GM19452 (cell line): ENCODE results near the gene IFI44L.

Source experiments
- ATAC-seq: cut with Tn5 transposase; IDR thresholded peaks from one replicate; pipeline ENCODE4 v1.9.1; 2021; ENCODE audit not compliant: unreplicated experiment

Gene IFI44L

DNA sequence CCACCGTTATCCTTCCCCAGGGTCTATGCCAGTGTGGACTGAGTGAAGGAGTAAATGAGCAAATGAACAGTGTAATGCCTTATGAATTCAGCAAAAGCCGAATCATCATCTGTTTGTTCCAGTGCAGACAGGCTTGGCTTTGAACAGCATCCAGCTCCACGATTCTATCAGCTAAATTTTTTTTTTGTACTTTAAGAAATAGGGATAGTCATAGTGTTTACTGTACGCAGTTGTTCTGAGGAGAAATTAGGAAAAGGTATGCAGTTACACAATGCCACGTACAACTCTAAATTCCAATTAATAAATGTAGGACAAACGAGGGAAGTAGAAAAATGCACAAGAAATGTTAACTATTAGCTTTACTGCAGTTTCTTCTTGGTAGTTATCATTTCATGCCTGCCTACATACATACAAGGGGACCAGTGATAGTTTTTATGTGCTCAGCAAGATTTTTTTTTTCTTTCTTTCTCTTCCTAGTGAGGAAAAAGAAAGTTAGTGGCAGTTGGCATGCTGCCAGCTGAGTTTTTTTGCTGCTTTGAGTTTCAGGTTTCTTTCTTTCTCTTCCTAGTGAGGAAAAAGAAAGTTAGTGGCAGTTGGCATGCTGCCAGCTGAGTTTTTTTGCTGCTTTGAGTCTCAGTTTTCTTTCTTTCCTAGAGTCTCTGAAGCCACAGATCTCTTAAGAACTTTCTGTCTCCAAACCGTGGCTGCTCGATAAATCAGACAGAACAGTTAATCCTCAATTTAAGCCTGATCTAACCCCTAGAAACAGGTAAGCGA is at the start of gene IFI44L:
TSS of gene IFI44L (plus strand) at position 646 of the 777 bp plus-strand sequence. CDS start 7,468 bp downstream, outside the sequence.
- peak; percentile 43 for ATAC-seq

- no peak for ATAC-seq
Measured at GRCh38 chr1:78570539-78570938, 49.7 kb upstream of the IFI44L start.

DNA sequence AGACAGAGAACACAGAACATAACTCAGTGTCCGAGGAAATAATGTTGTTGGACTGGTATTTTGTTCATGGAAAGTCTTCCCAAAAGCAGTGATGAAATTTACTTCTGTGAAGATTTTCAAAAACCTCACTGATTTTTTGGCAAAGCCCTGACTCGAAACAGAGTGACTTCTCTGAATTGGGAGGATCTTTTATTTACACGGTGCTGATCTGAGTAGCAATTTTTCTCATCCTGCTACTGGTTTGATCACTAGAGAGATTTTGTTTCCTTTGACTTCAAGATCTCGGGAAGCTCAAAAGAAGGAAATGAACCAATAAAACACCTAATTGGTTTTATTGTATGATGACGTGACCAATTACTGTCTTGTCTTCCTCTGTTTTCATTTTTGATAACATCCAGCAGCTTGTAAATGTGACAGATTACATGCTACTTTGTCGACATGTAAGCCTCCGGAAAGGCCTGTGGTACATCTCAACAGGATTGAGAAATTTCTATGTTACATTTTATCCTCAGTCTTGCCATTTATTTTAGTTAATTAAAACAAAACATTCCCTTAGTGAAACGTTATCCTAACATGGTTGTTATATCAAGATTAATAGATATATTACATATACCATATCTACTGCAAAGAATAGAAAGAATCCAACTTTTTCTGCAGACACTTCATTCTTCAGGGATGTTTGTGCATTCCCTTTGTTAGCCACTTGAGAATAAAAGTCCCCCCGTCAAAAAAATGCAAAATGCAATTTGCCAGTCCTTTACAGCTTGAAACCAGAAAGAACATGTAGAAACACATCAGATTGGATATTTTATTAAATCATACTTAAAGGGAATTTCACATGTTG is 42.8 kb upstream of the IFI44L start:
- no peak for ATAC-seq

DNA sequence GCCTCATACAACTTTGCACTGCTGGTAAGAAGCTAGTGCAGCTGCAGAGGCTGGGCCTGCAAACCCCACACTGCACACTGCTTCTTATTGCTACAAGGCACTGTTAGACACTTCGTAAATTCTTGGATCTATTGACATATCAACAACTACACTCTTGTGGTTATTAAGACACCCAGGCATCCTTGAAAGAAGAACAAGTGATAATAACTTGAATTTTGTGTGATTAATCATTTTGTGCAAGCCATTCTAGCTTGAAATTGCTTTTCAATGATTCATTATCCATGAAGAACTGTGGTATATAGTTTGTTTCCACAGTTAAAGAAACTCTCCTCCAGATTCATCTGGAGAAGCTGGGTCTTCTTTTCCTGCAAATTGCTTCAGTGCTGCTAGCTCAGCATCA is 33.7 kb upstream of the IFI44L start:
- no peak for ATAC-seq

GRCh38 chr1:78587211-78587610 is 33.0 kb upstream of the IFI44L start:
- no peak for ATAC-seq

GRCh38 chr1:78591971-78592370 is 28.3 kb upstream of the IFI44L start:
- no peak for ATAC-seq

DNA sequence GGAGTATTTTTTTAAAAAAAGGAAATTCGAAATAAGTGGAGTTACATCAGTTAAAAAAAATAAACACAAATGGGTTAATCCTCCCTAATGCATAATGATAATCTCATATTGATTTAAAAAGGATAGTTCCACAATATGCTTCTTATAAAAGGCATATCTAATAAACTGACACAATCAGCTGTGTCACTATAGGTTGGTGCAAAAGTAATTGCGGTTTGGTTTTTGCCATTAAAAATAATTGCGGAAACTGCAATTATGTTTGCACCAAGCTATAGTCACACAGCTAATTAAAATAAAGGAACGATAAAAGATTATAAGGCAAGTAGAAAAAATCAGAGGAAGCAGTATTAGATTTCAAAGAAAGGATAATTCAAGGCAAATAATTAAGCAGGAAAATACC is 21.0 kb upstream of the IFI44L start:
- no peak for ATAC-seq

DNA sequence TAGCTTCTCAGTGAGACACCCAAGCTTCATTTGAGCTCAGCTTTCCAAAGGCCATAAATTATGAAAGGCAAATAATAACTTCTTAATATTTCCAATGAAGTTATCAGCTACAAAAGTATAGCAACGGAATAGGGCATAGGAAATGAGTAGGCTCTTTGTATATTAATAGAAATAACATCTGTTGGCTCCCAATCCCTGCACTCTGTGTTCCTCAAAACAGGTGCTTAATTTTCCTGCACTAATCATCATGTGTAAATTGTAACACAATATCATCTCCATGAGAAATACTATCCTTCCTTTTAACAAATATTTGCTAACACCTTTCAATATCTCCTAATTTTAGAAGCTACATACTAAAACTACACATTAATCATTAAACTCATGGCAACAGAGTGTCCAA is 19.2 kb upstream of the IFI44L start:
- no peak for ATAC-seq

DNA sequence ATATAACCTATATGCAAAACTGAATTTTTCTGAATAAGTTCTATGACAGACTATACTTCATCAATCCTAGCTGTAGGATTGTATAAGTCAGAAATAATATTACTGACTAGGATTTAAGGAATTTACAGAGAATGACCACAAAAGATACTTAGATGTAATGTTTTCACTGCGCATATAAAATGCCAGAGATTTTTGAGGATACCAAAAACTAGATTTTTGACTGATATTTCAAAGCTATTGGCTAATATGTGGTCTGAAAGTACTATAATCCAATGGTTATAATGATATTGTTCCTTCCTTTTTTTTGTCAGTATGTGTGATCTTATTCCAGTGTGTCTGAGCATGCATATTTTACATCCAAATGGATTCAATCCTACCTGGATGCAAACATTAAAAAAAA is 17.0 kb upstream of the IFI44L start:
- ATAC-seq: no peak

DNA sequence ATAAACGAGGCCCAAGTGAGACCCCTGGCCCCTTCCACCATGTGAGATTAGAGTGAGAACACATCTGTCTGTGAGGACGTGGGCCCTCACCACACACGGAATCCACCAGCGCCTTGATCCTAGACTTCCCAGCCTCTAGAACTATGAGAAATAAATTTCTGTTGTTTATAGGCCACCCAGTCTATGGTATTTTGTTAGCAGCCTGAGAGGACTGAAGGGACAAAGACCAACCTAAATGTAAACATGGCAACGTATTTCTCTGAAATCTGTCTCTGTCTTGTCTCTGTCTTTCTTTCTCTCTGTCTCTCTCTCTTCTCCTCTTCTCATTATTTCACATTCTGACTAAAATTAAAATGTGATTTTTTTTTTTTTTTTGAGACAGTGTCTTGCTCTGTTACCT is 15.6 kb upstream of the IFI44L start:
- no peak for ATAC-seq

- ATAC-seq: no peak
Measured at GRCh38 chr1:78606274-78606673, 14.0 kb upstream of the IFI44L start.

GRCh38 chr1:78607334-78607927 is 12.8 kb upstream of the IFI44L start:
- ATAC-seq: no peak

- ATAC-seq: no peak
Measured at GRCh38 chr1:78607944-78608343, 12.3 kb upstream of the IFI44L start.

DNA sequence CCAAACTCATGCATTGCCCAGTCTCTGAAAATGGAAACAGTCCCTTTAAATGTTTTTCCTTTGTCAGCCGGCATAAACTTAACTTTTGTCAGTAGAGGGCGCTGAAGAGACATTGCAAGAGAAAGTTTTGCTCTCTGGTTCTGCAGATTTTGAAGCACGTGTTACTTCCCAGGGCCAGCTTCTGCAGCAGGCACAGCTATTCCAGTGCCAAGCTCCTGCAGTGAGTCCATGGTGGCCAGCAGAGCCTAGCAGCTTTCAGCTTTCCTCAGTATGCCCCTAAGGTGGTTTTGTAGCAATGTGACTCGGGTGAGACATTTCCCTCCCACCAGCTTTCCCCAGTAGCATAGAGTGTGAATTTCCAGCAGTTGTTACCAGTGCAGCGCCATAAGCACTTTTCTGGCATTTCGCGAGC is 2.6 kb upstream of the IFI44L start:
- ATAC-seq: peak; percentile 41

DNA sequence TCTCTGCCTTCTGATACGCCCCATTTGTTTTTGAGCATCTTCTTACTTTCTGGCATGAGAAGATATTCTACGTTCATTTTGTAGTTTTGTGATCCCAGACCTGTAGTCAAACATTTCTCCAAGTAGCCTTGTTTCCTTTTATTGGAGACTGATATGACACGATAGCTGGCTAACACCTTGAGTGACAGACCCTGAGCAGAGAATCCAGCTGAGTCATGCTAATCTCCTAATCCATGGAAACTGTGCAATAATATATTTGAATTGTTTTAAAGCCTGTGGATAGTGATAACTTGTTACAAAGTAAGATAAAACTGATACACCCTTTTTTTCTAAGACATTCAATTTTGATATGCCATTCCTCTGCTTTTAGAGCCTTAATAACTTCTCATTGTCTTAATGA is 1.2 kb upstream of the IFI44L start:
- ATAC-seq: no peak

DNA sequence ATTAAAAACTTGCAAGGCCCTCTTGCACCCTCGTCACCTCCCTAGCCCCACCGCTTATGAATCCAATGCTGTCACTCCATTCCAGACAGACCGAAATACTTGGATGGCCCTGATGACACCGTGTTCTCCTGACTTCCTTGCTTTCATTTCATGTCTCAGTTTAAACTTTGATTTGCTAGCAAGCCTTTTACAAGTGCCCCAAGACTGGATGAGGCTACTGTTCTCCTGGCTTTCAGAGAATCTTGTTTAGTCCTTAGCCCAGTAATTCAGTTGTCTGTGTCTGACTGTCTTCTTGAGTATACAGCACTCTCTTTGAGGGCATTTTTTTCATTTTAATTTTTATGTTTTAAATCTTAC is 824 bp upstream of the IFI44L start:
- peak; percentile 7 for ATAC-seq

GRCh38 chr1:78620666-78621065 is 418 bp downstream of the IFI44L start:
- peak; percentile 16 for ATAC-seq

DNA sequence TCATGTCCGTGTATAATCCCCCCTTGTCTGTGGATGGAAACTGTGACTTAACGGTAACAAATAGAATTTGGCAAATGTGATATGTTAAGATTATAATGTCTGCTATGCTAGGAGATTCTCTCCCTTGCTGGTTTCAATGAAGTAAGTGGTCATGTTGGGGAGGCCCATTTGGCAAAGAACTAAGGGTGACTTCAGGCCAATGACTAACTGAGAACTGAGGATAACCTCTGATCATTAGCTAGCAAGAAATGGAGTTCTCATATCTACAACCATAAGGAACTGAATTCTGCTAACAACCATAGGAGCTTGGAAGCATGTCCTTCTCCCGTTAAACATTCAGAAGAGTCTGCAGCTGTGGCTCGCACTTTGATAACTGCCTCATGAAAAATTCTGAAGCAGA is 2.3 kb downstream of the IFI44L start:
- ATAC-seq: no peak

GRCh38 chr1:78624035-78624434 is 3.8 kb downstream of the IFI44L start:
- ATAC-seq: no peak

DNA sequence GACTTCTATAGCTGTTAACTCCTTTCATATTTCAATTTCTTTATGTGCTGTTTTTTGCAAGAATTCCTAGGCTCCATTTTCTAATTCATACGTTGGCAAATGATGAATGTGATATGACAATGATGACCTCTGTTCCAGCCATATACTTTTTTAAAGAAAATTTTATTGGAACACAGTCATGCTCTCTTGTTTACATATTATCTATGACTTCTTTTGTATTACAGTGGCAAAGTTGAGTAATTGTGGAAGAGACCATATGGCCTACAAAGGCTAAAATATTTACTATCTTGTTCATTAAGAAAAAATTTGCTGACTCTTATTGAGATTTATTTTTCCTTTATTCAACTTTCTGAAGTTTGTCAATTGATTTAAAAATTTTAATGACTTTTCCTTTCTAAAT is 7.1 kb downstream of the IFI44L start:
- no peak for ATAC-seq

- no peak for ATAC-seq
Measured at GRCh38 chr1:78630600-78630999, 10.4 kb downstream of the IFI44L start.

GRCh38 chr1:78633209-78633608 is 13.0 kb downstream of the IFI44L start:
- ATAC-seq: no peak
